ENCODE measurements around the gene CKAP4.
A peak's percentile ranks its signal among the peaks of the same experiment; 100 is the strongest.

Gene CKAP4

GRCh38 chr12:106239241-106239950 is 8.4 kb downstream of the CKAP4 start:
- no peak for DNase-seq

GRCh38 chr12:106238146-106238545 is 9.7 kb downstream of the CKAP4 start:
- no peak for DNase-seq

GRCh38 chr12:106235770-106236169 is 12.1 kb downstream of the CKAP4 start:
- DNase-seq = no peak

DNA sequence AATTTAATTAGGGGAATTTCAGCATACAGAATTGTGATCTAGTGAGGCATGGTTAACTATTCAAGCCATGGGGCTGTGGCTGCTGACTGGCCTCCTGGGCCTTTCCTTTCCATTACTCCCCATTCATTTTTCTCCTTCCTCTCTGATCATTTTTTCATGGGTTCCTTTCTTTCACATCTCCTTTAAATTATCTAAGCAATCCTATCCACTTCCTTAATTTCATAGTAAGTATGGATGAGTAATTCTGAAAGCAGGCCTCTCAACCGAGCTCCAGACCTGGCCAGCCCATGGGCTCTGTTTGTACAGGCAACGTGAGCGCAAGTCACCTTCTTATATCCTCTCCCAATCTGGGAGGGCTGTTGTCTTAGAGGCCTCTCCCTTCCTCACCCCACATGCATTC is 13.4 kb downstream of the CKAP4 start:
- DNase-seq = no peak

GRCh38 chr12:106233011-106233410 is 14.8 kb downstream of the CKAP4 start:
- no peak for DNase-seq

DNA sequence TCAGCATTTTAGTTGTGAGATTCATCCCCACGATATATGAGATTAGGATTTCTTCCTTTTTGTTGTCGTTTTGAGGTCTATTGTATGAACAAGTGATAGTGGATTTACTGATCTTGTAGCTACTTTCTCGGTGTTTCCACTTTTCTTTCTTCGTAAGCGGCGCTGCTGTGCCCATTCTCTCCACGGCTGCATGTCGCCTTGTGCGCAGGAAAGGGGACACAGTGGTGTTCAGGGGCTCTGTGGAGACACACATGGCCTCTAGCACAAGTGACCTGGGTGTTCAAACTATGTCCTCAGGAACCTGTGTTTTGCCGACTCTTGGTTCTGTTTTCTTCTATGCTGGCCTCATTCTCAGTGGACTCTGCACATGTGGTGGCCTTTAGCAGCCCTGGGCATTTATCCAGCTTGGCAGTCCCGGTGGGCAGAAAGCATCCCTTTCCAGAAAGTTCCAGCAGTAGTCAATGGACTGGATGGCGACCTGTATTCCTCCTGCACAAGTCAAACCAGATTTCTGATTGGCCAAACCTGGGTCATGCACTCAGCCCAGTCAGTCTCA is 18.7 kb downstream of the CKAP4 start:
- no peak for DNase-seq

GRCh38 chr12:106228320-106228710 is 19.5 kb downstream of the CKAP4 start:
- no peak for DNase-seq

DNA sequence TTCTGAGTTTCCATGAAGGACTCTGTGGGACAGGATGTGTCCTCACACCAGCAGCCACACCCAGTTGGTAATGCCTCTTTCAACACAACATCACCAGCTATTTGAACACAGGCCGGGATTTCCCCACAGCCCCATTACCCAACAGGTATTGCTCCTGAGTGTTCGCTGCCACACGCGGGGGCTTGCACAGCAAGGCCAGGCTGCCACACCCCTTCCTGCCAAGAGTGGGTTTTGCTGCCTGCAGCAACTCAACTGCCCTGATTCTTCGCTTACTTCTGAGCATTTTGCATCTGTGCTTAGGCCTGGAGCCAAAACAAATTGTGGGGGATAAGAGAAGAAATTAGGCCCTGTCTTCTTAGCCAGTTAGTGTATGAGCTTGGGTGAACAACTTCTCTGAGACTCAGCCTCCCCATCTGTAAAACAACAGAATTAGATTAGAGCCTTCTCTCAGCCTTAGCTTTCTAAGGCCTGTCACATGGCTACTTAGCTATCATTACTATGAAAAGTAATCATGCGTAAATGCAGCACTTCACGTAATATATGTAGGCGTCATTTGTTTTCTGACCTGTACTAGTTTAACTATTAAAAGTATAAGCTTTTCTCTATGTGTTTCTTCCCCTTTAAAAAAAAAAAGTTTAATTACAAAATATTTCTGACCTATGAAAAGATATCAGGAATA is 20.0 kb downstream of the CKAP4 start:
- DNase-seq = peak; percentile 78

GRCh38 chr12:106226884-106227640 is 20.8 kb downstream of the CKAP4 start:
- peak; percentile 70 for DNase-seq

DNA sequence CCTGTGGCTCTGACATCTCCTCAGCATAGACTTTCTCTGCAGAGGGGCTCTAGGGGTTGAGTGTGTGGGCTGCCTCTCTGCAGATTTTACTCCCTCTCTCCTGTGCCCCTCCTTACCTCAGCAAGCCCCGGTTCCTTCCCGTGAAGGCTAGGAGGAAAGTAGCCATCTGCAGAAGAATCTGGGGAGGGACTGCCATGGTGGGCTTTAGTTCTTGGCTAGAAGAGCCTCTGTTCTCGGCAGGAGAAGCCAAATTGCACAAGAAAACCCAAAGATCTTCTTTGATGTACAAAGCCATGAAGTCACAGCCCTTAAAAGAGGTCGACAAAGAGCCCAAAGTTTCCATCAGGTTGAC is 23.5 kb downstream of the CKAP4 start:
- DNase-seq = no peak

GRCh38 chr12:106223485-106224354 is 24.1 kb downstream of the CKAP4 start:
- DNase-seq = peak; percentile 78

DNA sequence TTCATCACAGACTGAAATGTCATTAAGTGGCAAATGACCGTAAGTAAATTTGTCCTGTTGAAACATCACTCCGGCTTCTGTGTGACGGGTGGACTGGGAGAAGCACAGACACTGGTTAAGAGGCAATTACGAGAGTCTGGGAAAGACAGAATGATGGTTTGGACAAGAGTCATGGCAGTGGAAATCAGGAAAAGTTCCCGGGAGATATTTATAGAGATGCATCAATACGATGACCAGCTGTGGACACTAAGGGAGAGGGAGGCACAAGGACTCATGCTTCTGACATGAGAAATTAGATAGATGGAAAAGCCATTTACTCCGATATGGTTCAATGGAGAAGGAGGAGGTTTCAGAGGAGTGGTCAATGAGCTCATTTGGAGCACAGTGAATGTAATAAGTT is 27.3 kb downstream of the CKAP4 start:
- no peak for DNase-seq

DNA sequence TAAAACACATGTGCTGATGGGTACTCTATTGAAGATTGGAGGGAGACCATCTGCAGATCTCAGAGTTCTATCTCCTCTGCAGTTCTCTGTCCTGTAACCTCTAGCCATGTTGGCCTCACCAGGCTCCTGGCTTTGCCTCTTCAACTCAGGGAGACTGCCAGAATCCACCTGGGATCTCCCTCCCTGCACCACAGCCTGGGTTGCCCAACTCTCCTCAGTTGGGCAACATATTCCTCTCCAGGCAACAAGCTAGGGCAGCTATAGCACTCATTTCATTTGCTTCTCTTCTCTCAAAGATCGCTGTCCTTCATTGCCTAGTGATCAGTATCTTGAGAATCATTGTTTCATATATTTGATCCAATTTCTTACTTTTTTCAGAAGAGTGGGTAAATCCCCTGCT is 28.8 kb downstream of the CKAP4 start:
- no peak for DNase-seq

DNA sequence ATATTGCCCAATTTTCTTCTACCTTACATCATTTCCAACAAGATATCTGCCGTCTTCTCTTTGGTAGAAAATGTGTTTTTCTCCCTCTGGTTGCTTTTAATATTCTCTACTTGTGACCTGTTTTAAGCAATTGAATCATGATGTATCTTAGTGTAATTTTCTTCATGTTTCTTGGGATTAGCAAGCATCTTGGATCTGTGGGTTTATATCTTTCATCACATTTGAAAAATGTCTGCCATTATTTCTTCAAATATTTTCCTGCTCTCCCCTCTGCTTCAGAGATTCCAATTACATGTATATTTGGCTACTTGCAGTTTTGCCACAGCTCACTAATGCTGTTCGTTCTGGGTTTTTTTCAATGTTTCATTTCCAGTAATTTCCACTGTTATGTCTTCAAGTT is 30.1 kb downstream of the CKAP4 start:
- DNase-seq = no peak

GRCh38 chr12:106214571-106214970 is 33.2 kb downstream of the CKAP4 start:
- no peak for DNase-seq

DNA sequence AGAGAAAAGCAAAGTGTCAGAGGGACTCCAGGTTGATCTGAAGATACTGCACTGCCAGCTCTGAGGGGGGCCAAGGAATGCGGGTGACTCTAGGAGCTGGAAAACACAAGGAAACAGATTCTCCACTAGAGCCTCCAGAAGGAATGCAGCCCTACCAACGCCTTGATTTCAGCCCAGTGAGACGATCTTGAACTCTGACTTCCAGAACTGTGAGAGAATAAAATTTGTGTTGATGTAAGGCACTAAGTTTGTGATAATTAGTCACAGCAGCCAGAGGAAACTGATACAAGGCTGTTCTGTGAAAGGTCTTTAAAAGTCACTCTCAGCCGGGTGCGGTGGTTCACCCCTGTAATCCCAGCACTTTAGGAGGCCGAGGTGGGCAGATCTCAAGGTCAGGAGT is 34.2 kb downstream of the CKAP4 start:
- no peak for DNase-seq

GRCh38 chr12:106211973-106212372 is 35.8 kb downstream of the CKAP4 start:
- DNase-seq = no peak

DNA sequence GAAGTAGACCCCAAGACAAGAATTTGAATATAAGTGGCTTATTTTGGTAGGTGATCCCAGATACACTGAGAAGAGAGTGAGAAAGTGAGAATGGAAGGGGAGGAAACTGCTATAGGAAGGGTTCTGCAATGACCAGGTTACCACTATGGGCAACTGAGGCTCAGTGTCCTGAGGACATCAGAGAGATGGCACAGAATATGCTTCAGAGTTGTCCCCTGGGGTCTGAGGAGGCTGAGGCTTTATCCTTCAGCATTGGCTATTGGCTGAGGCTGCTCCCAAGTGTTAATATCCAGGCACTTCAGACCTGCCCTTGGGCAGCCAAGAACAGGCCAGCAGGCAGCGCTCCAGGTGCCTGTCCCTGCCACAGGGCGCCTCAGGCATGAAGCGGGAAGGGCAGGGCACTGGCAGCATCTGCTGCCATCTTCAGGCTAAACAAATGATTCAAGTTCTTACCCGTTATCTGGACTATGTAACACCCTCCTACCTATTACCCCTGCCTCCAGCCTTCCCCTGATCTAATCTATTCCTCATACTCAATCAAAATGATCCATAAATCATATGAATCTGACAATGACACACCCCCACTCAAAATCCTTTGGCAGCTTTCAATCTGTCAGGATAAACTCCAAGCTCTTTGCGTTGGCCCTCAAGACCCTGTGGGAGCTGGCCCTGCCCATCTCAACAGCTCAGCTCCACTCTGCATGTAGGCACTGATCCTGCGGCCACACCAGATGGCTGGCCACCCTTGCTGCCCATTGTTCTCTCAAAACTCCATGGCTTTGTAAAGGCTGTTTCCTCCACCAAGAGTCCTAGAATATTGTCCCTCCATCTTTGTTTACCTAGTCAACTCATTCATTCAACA is 42.4 kb downstream of the CKAP4 start:
- no peak for DNase-seq

DNA sequence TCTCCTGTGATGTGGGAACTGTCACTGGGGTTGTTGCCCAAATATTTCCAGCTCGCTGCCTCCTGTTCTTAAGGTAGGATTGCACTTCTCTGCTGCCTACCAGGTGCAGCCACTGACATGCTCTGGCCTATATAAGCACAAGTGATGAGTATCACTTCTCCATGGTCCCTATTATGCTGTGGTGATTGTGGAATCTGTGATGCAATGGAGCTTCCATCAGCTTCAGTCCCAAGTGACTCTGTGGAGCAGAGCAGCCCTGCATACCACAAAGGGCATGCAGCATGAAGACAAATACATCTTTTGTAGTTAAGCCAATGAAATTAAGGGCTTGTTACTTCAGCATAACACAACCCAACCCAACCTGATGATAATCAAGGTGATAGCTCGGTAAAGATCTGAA is 43.5 kb downstream of the CKAP4 start:
- DNase-seq = no peak

DNA sequence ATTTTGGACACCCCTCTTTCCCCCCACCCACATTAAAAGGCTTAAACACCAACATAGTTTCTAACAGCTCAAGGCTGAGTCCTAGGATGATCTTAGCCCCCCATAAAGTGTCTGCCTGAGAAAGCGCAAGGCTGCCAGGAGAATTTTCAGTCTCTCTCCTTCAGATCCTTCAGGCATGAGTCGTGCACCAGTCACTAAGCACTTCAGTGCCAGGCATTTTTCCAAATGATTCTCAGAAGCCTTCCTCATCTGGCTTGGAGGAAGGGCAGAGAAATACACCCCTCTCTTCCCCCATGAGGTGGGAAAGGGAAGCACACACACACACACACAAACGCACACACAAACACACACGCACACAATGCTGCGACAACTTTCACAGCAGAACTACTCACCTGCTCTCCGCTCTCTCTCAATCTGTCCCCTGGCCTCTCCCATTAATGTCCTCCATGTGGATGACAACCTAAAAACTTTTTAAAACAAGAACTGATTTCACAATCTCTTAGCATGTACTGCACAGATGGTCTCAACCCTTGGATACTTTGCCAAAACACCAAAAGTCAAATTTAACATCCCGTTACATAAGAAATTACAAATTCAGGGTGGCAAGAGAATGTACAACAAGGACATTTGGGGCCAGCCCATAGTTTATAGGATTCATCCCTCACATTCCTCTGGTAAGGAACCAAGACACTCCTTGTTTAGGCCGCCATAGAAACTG is 49.8 kb downstream of the CKAP4 start:
- no peak for DNase-seq

DNA sequence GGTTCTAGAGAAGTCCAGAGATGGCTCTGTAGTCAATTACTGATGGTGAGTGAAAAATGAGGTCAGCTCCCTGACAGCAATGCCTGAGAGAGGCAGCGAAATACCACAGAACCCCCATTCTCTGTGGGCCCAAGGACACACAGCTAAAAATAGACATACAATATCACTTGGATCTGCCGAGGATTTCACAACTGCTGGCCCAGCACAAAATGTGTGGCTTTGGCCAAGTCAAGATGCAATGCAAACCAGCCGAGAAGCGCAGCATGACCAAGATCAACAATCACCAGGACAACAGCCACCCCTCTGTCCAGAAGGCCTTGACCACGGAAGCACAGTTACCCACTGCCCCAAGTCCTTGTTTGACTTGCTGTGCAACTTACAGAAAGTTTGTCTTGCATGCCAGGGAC is 52.2 kb downstream of the CKAP4 start:
- no peak for DNase-seq

Data from CD4-positive, alpha-beta T cell treated with Interleukin-10 for 1 hour (primary cell).